Sigmoid colon (tissue), 7 donors: ENCODE data around the gene PRKG1. TPM values are rescaled to one million over a fixed set of nuclear protein-coding genes. Genes with fewer than 3 reads are reported as not detected.
A peak's percentile ranks its signal among the peaks of the same experiment; 100 is the strongest.

Experiments
- DNase-seq: peaks from one replicate; pipeline ENCODE4 v3.0.0-alpha.2; 2019
- H3K27ac ChIP-seq, 4 donors: fragments of 200-600 bp; sonication (generic); one replicate each; pipeline ENCODE4 v1.5.1; 2016 to 2019; ENCODE audit warnings: mild to moderate bottlenecking in 1 of 4
- H3K27me3 ChIP-seq, 3 donors: fragments of 200-600 bp; sonication (generic); one replicate each; pipeline ENCODE4 v1.5.1; 2019; ENCODE audit warnings: mild to moderate bottlenecking in 1 of 3
- H3K36me3 ChIP-seq, 4 donors: fragments of 200-600 bp; sonication (generic); one replicate each; pipeline ENCODE4 v1.5.1; 2016 to 2019
- H3K4me1 ChIP-seq, 4 donors: fragments of 200-600 bp; sonication (generic); one replicate each; pipeline ENCODE4 v1.5.1; 2017 to 2019
- H3K4me3 ChIP-seq, 4 donors: fragments of 200-600 bp; sonication (generic); one replicate each; pipeline ENCODE4 v1.5.1; 2017 to 2019; ENCODE audit warnings: mild to moderate bottlenecking in 2 of 4, moderate library complexity in 1 of 4
- H3K9me3 ChIP-seq, 4 donors: fragments of 200-600 bp in 3 of 4; sonication (generic) in 3 of 4; one replicate each; pipeline versions ENCODE4 v1.5.1 to v1.6.1; 2013 to 2019
- EP300 ChIP-seq, 4 donors: sonication (generic); formaldehyde crosslinking; IDR thresholded peaks; one replicate each; pipeline ENCODE4 v1.6.1; 2017; ENCODE audit warnings: antibody characterized with exemption in 4 of 4
- POLR2A ChIP-seq, 2 donors: fragments of 450-650 bp; IDR thresholded peaks; one replicate each; pipeline ENCODE4 v1.6.1; 2016; ENCODE audit warnings: antibody characterized with exemption in 2 of 2, mild to moderate bottlenecking in 2 of 2, moderate library complexity in 2 of 2
- POLR2AphosphoS5 ChIP-seq, 4 donors: sonication (generic); formaldehyde crosslinking; IDR thresholded peaks; one replicate each; pipeline ENCODE4 v1.6.1; 2017; ENCODE audit warnings: antibody characterized with exemption in 4 of 4
- WGBS, 2 donors: extraction: QIAGEN DNeasy Blood & Tissue Kit; methylation state at CpG; one replicate each; pipeline ENCODE4 v1.1.7; 2013; 5-methylcytosine and 5-hydroxymethylcytosine counted together
- intact Hi-C: fragments of 100-400 bp; cut with DNase I; formaldehyde crosslinking; loops from one replicate; pipeline ENCODE4 v1.15.1; 2023
- polyA plus RNA-seq, 3 donors: library from polyadenylated mRNA; stranded (reverse); fragments of 200-250 nt; gene quantifications; one replicate each; pipeline ENCODE4 v1.2.3, GENCODE V29; 2013
- total RNA-seq, 4 donors: library from RNA; depleted of rRNA; stranded (reverse); fragments of >200 nt; gene quantifications; one replicate each; pipeline ENCODE4 v1.1.0, GENCODE V29; 2016
- TF ChIP-seq, protein P1 (sequence below), 4 experiments: fragments of 450-650 bp in 3 of 4; fragments of 200-600 bp in 1 of 4; IDR thresholded peaks; one replicate each; pipeline ENCODE4 v1.5.1; 2016 to 2019; ENCODE audit warnings: antibody characterized with exemption in 4 of 4, mild to moderate bottlenecking in 3 of 4, moderate library complexity in 2 of 4
- donor health status: healthy with polysubstance abuse.
- donor health status: Bipolar disorder and iron deficiency.
- donor health status: healthy.

Gene PRKG1
- total and polyA plus RNA-seq, 7 donors = 3.7 to 92.9 (median 60.2) TPM

DNA sequence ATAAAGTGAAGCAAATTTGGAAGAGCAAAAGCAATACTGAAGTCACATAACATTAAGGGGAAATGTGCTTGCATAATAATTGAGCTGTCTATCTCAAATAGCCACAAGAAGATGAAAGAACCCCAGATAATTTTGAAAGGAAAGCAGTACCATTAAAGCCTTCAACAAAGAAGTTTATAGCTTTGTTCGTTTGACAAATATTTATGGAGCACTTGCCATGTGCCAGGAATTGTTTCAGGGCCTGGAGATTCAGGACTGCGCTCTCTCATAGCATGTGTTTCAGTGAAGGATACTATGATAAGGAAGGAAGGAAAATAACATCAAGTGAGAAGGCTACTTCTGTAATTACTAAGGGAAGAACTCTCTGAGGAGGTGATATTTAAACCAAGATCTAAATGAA, 837.4 kb downstream of the PRKG1 start:
- no peak for DNase-seq
- intact Hi-C loops = no loop called here
- H3K27ac ChIP-seq = peak overlapping the region in 3 of 4 donors; percentile 54 to 77 (median 64)
- H3K4me1 ChIP-seq = peaks cover 0 to 74% (median 53%) of the 10 kb centered on the region in 4 donors
- WGBS, 2 donors = 15 to 42% methylated on average over 2 of the region's 2 CpGs
- TF ChIP-seq POLR2AphosphoS5 (IDR thresholded peaks at IDR 0.05) = peak in 3 of 4 donors; percentile 14 to 66 (median 51)
- TF ChIP-seq POLR2A (IDR thresholded peaks at IDR 0.05) = no peak
- no peak for TF ChIP-seq EP300 (IDR thresholded peaks at IDR 0.05)
- TF ChIP-seq, protein P1, sequence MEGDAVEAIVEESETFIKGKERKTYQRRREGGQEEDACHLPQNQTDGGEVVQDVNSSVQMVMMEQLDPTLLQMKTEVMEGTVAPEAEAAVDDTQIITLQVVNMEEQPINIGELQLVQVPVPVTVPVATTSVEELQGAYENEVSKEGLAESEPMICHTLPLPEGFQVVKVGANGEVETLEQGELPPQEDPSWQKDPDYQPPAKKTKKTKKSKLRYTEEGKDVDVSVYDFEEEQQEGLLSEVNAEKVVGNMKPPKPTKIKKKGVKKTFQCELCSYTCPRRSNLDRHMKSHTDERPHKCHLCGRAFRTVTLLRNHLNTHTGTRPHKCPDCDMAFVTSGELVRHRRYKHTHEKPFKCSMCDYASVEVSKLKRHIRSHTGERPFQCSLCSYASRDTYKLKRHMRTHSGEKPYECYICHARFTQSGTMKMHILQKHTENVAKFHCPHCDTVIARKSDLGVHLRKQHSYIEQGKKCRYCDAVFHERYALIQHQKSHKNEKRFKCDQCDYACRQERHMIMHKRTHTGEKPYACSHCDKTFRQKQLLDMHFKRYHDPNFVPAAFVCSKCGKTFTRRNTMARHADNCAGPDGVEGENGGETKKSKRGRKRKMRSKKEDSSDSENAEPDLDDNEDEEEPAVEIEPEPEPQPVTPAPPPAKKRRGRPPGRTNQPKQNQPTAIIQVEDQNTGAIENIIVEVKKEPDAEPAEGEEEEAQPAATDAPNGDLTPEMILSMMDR (IDR thresholded peaks at IDR 0.05) = no peak
- no peaks in the 10 kb centered on the region for H3K36me3 ChIP-seq
- H3K27me3 ChIP-seq = no peaks in the 10 kb centered on the region
- H3K4me3 ChIP-seq = no peak overlapping the region
- H3K9me3 ChIP-seq = no peaks in the 10 kb centered on the region

DNA sequence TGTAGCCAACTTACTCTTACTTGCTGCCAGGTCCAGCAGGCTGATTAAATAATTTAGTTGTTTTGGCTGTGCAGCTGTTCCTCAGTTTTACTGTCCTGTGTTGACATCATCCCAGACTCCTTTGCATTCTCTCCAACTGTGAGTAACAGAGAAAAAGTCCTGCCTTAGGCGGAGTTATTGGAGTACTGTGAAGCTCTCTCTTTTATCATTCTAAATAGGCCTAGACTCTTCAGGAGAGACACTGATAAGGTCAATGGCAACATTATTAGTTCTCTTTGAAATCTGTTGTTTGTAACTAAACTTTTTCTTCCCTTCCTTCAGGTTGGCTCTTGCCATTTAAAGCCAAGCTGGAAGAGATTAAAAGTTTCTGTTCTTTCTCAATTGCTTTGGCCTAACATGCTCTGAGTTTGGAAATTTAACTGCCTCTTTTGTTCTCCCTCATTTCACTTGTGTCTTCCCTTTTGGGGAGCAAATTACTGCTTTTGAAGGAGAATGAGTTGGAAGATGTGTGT, 840.8 kb downstream of the PRKG1 start:
- no peak for DNase-seq
- H3K4me1 ChIP-seq = peaks cover 0 to 62% (median 39%) of the 10 kb centered on the region in 4 donors
- no peaks in the 10 kb centered on the region for H3K36me3 ChIP-seq
- H3K4me3 ChIP-seq = no peak overlapping the region
- peak overlapping the region in 2 of 4 donors; percentile 18 to 56 for H3K27ac ChIP-seq
- TF ChIP-seq POLR2A (IDR thresholded peaks at IDR 0.05) (no peak), POLR2AphosphoS5 (IDR thresholded peaks at IDR 0.05) (peak in 1 of 4 donors; percentile 29), EP300 (IDR thresholded peaks at IDR 0.05) (no peak)
- TF ChIP-seq, protein P1 (IDR thresholded peaks at IDR 0.05) = no peak
- no peaks in the 10 kb centered on the region for H3K27me3 ChIP-seq
- 92 to 93% methylated on average over 1 of the region's 1 CpG for WGBS, 2 donors
- intact Hi-C loops = no loop called here
- no peaks in the 10 kb centered on the region for H3K9me3 ChIP-seq

DNA sequence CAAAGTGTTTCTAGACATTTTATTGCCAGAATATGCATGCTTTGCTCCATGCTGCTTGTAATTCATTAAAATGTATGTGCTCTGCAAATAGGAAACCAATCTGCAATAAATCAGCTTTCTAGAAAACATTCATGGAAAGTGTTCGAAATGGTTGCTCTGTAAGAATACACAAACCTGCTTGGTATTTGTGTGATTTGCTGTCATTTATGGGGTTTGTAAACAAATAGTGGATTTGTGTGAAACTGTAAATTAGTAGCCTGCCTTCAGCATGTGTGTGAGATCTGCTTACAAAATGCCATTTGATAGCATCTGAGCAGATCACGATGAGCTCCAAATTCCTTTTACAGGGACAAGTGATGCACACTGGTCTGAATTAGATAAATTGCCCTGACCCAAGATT, 844.2 kb downstream of the PRKG1 start:
- H3K9me3 ChIP-seq = no peaks in the 10 kb centered on the region
- intact Hi-C loops = no loop called here
- 50 to 66% methylated on average over 2 of the region's 2 CpGs for WGBS, 2 donors
- H3K27me3 ChIP-seq = no peaks in the 10 kb centered on the region
- TF ChIP-seq POLR2A (IDR thresholded peaks at IDR 0.05) (no peak), EP300 (IDR thresholded peaks at IDR 0.05) (no peak), POLR2AphosphoS5 (IDR thresholded peaks at IDR 0.05) (no peak)
- TF ChIP-seq, protein P1 (IDR thresholded peaks at IDR 0.05) = no peak
- H3K27ac ChIP-seq = no peak overlapping the region
- no peaks in the 10 kb centered on the region for H3K36me3 ChIP-seq
- peaks cover 0 to 30% (median 12%) of the 10 kb centered on the region in 4 donors for H3K4me1 ChIP-seq
- no peak for DNase-seq
- no peak overlapping the region for H3K4me3 ChIP-seq

DNA sequence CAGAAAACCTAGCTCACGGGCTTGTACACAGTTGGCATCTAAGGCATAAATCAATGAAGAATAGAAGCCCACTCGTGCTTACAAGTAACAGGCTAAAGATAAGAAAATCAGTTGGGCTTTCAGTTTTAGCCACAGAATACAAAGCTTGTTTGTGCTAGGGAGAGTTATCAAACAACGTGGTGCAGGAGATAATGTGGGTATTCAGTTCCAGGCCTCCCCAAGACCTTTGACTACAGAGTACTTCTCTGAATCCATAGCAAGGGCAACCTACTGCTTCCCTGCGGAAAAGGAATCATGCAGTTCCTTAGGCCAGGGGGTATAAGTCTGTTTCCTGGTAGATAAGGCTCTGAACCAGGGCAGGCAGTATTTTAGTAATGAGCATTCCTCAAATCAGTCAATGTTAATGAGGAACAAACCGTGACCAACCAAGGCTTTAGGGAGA, 844.6 kb downstream of the PRKG1 start:
- DNase-seq = no peak
- Histone ChIP-seq H3K27ac (no peak overlapping the region), H3K4me3 (no peak overlapping the region), H3K36me3 (no peaks in the 10 kb centered on the region), H3K4me1 (peaks cover 0 to 30% (median 12%) of the 10 kb centered on the region in 4 donors), H3K27me3 (no peaks in the 10 kb centered on the region), H3K9me3 (no peaks in the 10 kb centered on the region)
- TF ChIP-seq POLR2AphosphoS5 (IDR thresholded peaks at IDR 0.05) = peak in 1 of 4 donors; percentile 10
- TF ChIP-seq POLR2A (IDR thresholded peaks at IDR 0.05) = no peak
- intact Hi-C loops = no loop called here
- WGBS, 2 donors = 34 to 38% methylated on average over 5 of the region's 5 CpGs

DNA sequence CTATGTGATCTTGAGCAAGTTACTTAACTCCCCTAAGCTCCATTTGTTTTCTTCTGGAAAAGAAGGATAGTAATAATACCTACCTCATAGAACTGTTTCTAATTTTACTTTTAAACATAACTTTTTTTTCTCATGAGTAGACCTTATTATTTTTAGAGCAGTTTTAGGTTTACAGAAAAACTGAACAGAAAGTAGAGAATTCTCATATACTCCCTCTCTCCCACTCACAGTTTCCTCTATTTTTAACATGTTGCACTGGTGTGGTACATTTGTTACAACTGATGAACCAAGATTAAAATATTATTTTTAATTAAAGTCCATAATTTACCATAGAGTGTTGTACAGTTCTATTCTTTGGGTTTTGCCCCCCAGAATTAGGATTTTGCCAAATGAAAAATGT, 846.4 kb downstream of the PRKG1 start:
- no peaks in the 10 kb centered on the region for H3K27me3 ChIP-seq
- H3K4me3 ChIP-seq = no peak overlapping the region
- no peak for TF ChIP-seq POLR2A (IDR thresholded peaks at IDR 0.05)
- no peak for TF ChIP-seq POLR2AphosphoS5 (IDR thresholded peaks at IDR 0.05)
- no peak for TF ChIP-seq EP300 (IDR thresholded peaks at IDR 0.05)
- TF ChIP-seq, protein P1 (IDR thresholded peaks at IDR 0.05) = no peak
- no peaks in the 10 kb centered on the region for H3K9me3 ChIP-seq
- no peaks in the 10 kb centered on the region for H3K36me3 ChIP-seq
- intact Hi-C loops = no loop called here
- H3K27ac ChIP-seq = no peak overlapping the region
- DNase-seq = no peak
- peaks cover 0 to 16% (median 3%) of the 10 kb centered on the region in 4 donors for H3K4me1 ChIP-seq
